ENCODE results near the gene USP34.
"Not testable (repeated sequence)": the region's sequence is repeated elsewhere in the genome, so short reads cannot be mapped to it uniquely, and the experiment has no call there.

USP34 gene

DNA sequence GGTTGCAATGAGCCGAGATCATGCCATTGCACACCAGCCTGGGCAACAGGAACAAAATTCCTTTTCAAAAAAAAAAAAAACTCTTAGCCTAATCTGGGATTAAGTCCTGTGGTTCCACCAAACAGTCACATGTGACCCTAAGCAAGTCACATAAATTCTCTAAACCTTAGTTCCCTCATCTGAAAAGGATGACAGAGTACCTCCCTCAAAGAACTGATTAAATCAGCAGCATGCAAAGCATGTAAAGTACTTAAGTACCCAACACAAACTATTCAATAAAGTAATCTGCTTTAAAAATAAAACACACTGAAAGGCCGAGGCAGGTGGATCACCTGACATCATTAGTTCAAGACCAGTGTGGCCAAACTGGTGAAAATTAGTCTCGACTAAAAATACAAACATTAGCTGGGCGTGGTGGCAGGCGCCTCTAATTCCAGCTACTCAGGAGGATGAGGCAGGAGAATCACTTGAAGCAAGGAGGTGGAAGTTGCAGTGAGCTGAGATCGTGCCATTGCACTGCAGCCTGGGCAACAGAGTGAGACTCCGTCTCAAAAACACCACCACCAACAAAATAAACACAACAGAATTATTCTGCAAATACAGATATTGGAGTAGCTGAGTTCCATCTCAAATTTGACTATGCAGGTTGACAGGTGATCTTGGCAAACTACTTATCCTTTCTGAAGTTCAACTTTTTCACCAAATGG is 7.0 kb downstream of the USP34 start:
- DNase-seq = no peak

DNA sequence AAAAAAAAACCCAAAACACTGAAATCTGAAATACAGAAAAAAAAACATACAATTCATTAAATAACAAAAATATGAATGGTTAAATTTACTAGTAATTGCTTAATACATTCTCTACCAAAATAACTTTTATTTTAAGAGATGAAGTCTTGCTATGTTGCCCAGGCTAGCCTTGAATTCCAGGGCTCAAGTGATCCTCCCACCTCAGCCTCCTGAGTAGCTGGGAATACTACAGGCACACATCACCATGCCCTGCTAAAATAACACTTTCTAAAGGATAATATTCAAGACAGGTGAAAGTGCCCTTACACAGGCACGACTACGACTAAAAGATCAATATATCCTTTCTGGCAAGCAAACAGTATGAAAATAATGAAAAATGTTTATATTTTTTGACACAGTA is 9.5 kb downstream of the USP34 start:
- DNase-seq = no peak

DNA sequence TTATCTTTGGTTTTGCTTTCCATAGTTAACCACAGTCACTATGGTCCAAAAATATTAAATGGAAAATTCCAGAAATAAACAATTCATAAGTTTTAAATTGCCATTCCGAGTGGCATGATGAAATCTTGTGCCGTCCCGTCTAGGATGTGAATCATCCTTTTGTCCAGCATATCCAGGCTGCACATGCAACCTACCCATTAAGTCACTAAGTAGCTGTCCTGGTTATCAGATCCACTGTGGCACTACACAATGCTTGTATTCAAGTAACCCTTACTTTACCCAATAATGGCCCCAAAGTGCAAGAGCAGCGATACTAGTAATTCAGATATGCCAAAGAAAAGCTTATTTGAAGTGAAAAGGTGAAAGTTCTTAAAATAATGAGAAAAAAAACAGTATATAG is 10.7 kb downstream of the USP34 start:
- DNase-seq = no peak

DNA sequence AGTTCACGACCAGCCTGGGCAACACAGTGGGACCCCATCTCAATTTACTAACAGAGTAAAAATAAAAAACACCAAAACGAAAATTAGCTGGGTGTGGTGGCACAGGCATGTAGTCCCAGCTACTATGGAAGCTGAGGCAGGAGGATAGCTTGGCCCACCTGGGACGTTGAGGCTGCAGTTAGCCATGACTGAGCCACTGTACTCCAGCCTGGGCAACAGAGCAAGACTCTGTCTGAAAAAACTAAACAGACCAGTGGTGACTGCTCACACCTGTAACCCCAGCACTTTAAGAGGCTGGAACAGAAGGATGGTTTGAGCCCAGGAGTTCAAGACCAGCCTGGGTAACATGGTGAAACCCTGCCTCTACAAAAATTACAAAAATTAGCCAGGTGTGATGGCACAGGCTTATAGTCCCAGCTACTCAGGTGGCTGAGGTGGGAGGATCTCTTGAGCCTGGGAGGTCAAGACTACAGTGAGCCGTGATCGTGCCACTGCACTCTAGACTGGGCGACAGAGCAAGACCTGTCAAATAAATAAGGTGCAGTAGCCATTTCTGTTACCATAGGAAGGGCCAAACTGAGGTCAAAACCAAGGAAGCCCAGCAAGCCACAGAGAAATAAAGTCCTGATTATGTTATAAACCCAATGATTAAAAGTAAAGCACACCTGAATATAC is 14.0 kb downstream of the USP34 start:
- no peak for DNase-seq

DNA sequence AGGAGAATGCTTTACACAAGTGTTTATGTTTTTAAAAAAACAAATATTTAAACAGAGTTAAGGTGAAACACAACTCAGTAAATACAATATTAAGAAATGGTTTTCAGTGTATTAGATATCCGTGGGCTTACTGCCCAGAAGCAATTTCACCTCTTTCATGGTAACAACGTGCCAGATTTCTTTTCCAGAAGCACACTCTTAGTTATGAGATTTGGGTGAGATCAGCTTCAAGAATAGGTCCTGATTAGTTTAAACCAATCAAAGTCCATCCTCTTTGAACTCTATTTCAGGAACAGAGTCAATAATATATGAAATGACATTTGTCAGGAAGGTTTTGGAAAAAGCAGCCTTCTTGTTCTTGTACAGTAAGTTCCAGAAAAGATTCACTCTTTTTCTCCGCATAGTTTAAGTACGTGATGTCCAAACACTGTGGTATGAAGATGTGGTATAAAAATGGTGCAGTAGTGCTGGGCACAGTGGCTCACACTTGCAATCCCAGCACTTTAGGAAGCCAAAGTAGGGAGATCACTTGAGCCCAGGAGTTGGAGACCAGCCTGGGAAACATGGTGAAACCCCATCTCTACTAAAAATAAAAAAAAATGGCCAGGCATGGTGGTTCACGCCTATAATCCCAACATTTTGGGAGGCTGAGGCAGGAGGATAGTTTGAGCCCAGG is 14.7 kb downstream of the USP34 start:
- DNase-seq = no peak

DNA sequence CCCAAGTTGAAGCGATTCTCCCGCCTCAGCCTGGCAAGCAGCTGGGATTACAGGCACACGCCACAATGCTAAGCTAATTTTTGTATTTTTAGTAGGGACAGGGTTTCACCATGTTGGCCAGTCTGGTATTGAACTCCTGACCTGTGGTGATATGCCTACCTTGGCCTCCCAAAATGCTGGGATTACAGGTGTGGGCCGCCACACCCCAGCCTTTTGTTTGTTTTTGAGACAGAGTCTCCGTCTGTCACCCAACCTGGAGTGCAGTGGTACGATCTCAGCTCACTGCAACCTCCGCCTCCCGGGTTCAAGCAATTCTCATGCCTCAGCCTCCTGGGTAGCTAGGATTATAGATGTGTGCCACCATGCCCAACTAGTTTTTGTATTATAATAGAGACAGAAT is 15.9 kb downstream of the USP34 start:
- not testable (repeated sequence) for DNase-seq

DNA sequence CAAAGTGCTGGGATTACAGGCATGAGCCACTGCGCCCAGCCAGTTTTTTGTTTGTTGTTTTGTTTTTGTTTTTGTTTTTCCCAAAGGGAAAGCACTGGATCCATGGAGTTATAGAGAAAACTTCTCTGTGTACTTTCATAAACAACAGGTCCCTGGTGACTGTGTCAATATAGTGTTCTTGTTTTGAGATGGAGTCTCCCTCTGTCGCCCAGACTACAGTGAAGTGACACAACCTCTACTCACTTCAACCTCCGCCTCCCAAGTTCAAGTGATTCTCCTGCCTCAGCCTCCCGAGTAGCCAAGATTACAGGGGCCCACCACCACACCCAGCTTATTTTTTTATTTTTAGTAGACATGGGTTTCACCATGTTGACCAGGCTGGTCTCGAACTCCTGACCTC is 16.5 kb downstream of the USP34 start:
- DNase-seq = no peak

DNA sequence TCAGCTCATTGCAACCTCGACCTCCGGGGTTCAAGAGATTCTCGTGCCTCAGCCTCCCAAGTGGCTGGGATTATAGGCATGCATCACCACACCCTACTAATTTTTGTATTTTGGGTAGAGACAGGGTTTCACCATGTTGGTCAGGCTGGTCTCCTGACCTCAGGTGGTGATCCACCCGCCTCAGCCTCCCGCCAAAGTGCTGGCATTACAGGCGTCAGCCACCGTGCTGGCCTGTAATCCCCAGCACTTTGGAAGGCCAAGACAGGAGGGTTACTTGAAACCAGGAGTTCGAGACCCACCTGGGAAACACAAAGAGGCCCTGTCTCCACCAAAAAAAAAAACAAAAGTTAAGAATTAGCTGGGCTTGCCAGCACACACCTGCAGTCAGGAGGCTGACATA is 18.5 kb downstream of the USP34 start:
- no peak for DNase-seq

DNA sequence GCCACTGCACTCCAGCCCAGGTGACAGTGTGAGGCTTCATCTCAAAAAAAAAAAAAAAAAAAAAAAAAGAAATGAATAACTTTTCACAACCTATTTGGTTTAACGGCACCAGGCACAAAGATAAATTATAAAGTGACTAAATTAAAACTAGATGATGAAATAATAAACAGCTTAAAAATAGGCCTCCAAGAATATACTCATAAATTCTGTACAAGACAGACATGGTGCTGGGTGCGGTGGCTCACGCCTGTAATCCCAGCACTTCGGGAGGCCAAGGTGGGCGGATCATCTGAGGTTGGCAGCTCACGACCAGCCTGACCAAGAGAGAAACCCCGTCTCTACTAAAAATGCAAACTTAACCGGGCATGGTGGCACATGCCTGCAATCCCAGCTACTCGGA is 19.7 kb downstream of the USP34 start:
- no peak for DNase-seq

DNA sequence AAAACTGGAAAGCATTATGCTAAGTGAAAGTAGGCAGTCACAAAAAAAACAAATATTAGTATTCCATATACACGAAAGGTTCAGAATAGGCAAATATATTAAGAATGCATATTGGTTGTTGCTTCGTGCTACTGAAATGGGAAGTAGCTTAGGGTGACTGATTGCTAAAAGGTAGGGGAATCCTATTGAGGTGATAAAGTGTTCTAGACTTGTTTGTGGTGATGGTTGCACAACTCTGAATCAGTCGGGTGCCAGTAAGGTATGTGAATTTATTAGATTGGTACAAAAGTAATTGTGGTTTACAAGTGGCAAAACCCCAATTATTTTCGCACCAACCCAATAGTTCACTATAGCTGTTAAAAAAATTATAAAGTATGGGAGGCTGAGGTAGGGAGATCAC is 20.7 kb downstream of the USP34 start:
- no peak for DNase-seq

DNA sequence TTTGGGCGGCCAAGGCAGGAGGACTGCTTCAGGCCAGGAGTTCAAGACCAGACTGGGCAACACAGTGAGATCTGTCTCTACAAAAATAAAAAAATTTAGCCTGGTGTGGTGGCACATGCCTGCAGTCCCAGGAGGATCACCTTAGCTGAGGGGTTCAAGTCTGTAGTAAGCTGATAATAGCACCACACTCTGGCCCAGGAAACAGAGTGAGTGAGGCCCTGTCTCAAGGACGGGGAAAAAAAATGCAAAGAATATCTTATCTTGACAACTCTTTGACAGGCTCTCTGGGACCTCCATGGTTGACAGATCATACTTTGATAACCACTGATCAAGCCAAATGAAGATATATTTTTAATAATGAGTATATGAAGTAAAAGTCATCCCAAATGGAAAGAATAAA is 22.7 kb downstream of the USP34 start:
- DNase-seq = no peak

DNA sequence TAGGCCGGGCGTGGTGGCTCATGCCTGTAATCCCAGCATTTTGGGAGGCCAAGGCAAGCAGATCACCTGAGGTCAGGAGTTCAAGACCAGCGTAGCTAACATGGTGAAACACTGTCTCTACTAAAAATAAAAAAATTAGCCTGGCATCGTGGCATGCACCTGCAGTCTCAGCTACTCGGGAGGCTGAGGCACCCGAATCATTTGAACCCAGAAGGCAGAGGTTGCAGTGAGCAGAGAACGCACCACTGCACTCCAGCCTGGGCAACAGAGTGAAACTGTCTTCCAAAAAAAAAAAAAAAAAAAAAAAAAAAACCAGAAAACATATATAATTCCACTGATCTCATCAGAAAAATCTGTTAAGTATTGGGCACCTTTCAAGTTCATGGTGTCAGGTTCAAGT is 23.9 kb downstream of the USP34 start:
- DNase-seq = not testable (repeated sequence)

DNA sequence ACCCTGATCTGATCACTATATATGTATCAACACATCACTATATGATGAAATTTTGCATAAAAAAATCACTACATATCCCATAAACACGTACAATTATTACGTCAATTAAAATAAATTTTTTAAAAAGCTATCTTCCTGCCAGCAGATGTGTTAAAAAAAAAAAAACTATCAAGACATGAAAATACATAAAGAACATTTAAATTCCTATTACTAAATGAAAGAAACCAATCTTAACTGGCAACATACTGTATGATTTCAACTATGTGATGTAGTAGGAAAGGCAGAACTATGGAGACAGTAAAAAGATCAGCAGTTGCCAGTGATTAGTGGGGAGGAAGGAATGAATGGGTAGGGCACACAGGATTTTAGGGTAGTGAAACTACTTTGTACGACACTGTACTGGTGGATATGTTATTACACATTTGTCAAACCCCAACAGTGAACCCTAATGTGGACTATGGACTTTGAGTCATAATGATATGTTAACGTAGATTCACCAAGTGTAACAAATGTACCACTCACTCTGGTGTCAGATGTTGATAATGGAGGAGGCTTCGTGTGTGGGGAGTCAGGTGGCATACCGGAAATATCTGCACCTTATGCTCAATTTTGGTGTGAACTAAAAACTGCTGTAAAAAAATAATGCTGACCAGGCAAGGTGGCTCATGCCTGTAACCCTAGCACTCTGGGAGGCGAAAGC is 27.4 kb downstream of the USP34 start:
- DNase-seq = no peak

DNA sequence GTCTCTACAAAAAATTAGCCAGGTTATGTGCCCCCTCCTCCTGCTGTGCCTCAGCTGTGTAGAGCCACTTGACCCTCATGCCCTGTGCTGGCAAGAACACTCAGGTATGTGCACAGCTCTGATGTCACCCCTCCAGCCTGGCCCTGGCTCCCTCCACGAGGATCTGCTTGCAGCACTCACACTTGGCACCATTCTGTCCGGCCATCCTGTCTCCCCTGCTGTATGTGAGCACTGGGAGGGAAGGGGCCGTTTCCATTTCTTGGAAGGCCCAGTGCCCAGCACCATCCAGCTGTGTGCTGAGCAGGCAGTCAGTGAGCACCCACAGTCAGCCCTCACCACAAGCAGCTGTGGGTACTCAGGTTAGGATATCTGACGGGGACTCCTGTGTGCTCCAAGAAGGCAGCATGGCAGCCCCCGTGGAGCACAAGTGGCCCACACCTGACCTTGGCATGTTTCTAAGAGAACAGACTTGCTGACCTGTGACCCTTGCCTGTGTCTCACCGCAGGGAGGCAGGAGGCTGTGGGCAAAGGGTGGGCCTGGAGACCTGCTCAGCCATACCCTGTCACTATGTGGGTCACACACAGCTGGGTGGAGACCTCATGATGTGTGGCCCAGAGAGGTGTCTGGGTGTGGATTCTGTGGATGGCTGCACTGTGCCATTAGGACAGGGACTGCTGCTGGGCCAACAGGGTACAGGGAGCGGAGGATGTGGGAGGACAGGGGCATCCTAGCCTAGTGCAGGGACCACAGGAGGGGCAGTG is 31.5 kb downstream of the USP34 start:
- no peak for DNase-seq

DNA sequence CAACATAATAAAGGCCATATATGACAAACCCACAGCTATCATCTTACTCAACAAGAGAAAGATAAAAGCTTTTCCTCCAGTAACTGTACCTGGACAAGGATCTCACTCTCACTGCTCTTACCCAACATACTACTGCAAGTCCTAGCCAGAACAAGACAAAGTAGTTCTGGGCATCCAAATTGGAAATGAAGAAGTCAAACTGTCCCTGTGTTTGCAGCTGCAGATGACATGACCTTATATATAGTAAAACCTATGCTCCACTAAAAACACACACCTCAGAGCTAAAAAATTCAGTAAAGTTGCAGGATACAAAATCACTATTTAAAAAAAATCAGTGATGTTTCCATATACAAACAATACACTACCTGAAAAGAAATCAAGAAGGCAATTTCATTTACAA is 32.2 kb downstream of the USP34 start:
- no peak for DNase-seq

DNA sequence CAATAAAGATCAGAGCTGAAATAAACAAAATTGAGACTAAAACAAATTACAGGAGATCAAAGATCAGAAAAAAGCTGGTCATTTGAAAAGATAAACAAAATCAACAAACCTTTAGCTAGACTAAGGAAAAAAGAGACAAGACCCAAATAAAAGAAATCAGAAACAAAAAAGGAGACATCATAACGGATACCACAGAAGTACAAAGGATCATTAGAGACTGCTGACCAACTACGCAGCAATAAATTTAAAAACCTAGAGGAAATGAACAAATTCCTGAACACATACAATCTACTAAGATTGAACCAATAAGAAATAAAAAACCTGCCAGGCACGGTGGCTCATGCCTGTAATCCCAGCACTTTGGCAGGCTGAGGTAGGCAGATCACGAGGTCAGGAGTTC is 33.7 kb downstream of the USP34 start:
- DNase-seq = no peak

DNA sequence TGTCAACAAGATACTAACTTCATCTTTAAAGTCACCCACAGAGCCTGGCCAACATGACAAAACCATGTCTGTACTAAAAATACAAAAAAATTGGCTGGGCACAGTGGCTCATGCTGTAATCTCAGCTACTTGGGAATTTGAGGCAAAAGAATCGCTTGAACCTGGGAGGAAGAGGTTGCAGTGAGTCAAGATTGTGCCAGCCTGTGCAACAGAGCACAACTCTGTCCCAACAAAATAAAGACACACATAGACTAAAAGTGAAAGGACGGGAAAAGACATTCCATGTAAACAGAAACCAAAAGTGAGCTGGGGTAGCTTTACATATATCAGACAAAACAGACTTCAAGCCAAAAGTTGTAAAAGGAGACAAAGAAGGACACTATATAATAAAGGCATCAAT is 34.8 kb downstream of the USP34 start:
- no peak for DNase-seq

DNA sequence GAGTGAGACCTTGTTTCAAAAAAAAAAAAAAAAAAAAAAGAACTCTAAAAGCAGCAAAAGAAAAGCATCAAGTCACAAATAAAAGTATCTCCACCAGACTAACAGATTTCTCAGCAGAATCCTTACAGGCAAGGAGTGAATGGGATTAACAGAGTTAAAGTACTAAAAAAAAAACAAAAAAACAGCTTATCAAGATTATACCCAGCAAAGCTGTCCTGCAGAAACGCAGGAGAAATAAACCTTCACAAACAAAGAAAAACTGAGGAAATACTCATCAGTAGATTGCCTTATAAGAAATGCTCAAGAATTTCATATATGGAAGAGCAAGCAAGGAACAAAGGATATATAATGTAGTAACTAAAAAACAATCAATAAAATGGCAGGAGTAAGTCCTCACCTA is 35.6 kb downstream of the USP34 start:
- no peak for DNase-seq

DNA sequence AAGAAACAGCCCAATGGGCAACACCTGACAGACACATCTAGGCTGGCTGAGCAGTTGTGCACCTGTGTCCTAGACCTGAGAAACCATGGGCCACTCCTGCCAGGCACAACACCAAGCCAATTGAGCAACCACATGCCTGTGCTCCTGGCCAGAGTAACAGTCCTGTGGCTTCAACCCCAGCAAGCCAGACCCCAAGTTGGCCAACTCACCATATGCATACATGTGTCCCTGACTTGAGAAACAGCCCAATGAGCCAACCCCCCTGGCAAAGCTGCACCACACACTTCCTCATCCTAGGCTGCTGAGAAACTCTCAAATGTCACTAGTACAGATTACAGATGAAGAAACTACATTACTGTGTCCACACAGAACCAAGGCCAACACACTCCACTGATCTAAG is 36.6 kb downstream of the USP34 start:
- no peak for DNase-seq

DNA sequence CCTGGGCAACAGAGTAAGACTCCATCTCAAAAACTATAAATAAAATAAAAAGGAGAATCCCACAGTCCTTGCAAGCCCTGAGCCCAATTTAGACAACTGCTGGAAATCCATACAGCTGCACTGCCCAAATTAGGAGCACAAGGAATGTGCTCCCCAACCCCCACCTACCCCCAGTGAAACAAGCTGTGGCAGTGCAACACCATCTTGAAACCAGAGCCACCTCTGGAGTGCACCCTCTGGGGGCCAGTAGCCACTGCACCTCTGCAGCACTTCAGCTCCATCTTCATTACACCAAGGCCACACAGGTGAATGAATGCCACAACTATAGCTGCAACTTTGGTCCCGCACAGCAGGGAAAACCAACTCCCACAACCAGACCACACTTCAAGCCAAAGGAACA is 37.3 kb downstream of the USP34 start:
- DNase-seq = no peak

DNA sequence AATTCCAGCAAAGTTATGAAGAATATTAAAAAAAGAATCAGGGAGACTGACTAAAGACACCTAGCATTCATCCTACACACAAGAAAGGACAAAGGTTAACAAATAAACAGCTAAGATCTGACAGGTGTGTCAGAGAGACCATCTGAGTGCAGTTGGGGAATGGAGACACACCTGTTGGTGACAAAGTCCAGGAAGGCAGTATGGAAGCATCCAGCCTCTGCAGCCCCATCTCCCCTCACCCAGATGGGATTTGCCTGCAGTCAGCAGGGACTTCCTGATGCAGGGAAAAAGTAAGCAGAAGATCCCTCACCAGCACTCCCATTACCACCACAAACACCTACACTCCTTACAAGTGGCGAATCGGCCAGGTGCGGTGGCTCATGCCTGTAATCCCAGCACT is 37.9 kb downstream of the USP34 start:
- no peak for DNase-seq

DNA sequence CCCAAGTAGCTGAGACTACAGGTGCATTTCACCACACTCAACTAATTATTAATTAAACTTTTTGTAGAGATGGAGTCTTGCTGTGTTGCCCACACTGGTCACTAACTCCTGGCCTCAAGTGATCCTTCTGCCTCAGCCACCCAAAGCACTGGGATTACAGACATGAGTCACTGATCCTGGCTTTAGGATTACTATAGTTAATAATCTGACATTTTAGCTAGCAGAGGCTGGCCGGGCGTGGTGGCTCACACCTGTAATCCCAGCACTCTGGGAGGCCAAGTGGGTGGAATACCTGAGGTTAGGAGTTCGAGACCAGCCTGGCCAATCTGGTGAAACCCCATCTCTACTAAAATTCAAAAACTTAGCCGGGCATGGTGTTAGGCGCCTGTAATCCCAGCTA is 39.5 kb downstream of the USP34 start:
- no peak for DNase-seq

DNA sequence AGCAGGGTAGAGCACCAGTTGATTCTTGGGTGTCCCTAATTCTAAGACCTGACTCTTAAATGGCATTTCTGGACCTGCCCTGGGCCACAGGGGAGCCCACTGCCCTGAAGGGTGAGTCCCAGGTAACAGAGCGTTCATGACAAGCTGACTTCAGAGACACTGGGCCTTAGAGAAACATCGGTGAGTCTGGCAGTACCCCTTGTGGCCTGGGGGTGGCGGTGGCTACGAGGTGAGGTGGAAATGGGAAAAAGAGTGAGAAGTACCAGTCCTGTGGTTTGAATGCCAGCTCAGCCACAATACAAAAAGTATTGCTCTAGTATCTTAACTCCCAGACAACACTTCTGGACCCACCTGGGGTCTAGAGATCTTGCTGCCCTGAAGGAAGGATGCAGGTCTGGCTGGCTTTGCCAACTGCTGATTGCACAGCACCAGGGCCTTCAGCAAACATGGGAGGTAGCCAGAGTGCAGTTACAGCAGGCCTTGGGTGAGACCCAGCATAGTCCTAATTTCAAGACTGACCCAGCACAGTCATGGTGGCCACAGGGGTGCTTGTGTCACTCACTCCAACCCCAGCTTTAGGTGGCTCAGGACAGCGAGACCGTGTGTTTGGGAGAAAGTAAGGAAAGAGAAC is 44.5 kb downstream of the USP34 start:
- DNase-seq = no peak

Measured in NCI-H187 treated with DMSO at 0.1 percent for 48 hours (cell line).